Panc1 (cell line): ENCODE data around the gene SPRR2E. TPM values are rescaled to one million over a fixed set of nuclear protein-coding genes. Genes with fewer than 3 reads are reported as not detected.

Source experiments
- ATAC-seq: fragments of 200-7000 bp; cut with Tn5 transposase; 2 replicates; pipeline ENCODE4 v1.9.1; 2020; ENCODE audit warnings: mild to moderate bottlenecking, moderate library complexity
- BruUV-seq: library from RNA; stranded (reverse); fragments of 400-500 nt; replicated peaks from 2 replicates; lab custom pipeline; 2021; lab: Mats Ljungman, UMichigan
- CTCF ChIA-PET: fragments of 300-600 bp; sonication (Branson Sonifier 250); formaldehyde crosslinking; loops from one replicate; lab custom pipeline; 2022; ENCODE audit warnings: antibody characterized with exemption; lab: Charles Lee
- POLR2A ChIA-PET: fragments of 300-600 bp; sonication (Branson Sonifier 250); formaldehyde crosslinking; loops from one replicate; lab custom pipeline; 2022; ENCODE audit warnings: antibody characterized with exemption; lab: Charles Lee
- DNase-seq: peaks from one replicate; pipeline ENCODE4 v3.0.0-alpha.2; 2010; ENCODE audit warnings: low read depth, low spot score
- H3K27ac ChIP-seq: 2 replicates; pipeline ENCODE4 v1.5.1; 2011; ENCODE audit warnings: mild to moderate bottlenecking, low read length, inconsistent platforms
- H3K27me3 ChIP-seq: fragments of 200-500 bp; sonication (Bioruptor generic); 2 replicates; pipeline ENCODE4 v1.6.0; 2014; ENCODE audit warnings: low read length, inconsistent platforms; ENCODE audit not compliant: control insufficient read depth, insufficient read depth
- H3K36me3 ChIP-seq: fragments of 200-500 bp; sonication (Bioruptor generic); 2 replicates; pipeline ENCODE4 v1.5.1; 2014; ENCODE audit warnings: inconsistent platforms, mild to moderate bottlenecking, low read length, moderate library complexity; ENCODE audit not compliant: control insufficient read depth, insufficient read depth
- H3K4me1 ChIP-seq: 2 replicates; pipeline ENCODE4 v1.5.1; 2011; ENCODE audit warnings: inconsistent platforms, mild to moderate bottlenecking, low read length, moderate library complexity; ENCODE audit not compliant: control insufficient read depth, insufficient read depth
- H3K4me3 ChIP-seq, 2 experiments: 2 replicates each; pipeline ENCODE4 v1.5.1; 2011 to 2012; ENCODE audit warnings: low read depth in 2 of 2, low read length in 2 of 2, mild to moderate bottlenecking in 2 of 2, inconsistent platforms in 1 of 2, moderate library complexity in 1 of 2
- H3K9me3 ChIP-seq: fragments of 200-500 bp; sonication (Bioruptor generic); 2 replicates; pipeline ENCODE4 v1.5.1; 2014; ENCODE audit warnings: low read depth, mild to moderate bottlenecking, inconsistent platforms, low read length, moderate library complexity; ENCODE audit not compliant: control insufficient read depth, insufficient read depth
- CTCF ChIP-seq: fragments of 450-650 bp; IDR thresholded peaks from 2 replicates; pipeline ENCODE4 v1.5.1; 2017; ENCODE audit warnings: mild to moderate bottlenecking
- POLR2AphosphoS5 ChIP-seq: IDR thresholded peaks from 2 replicates; pipeline ENCODE4 v1.6.1; 2012; ENCODE audit warnings: mild to moderate bottlenecking, low read depth, low read length, moderate library complexity
- REST ChIP-seq, 2 experiments: IDR thresholded peaks; 2 replicates each; pipeline ENCODE4 v1.6.1; 2011 to 2012; ENCODE audit warnings: low read depth in 2 of 2, control low read depth in 1 of 2, low read length in 1 of 2, mild to moderate bottlenecking in 1 of 2, moderate library complexity in 1 of 2; ENCODE audit not compliant: insufficient read depth in 1 of 2
- SIN3A ChIP-seq: IDR thresholded peaks from 2 replicates; pipeline ENCODE4 v1.6.1; 2012; ENCODE audit warnings: low read depth, mild to moderate bottlenecking, low read length, moderate library complexity, borderline replicate concordance; ENCODE audit not compliant: insufficient read depth
- TCF7L2 ChIP-seq: IDR thresholded peaks from 2 replicates; pipeline ENCODE4 v1.6.1; 2011; ENCODE audit warnings: mild to moderate bottlenecking, low read depth, low read length, inconsistent platforms
- in situ Hi-C: cut with HindIII; loops from 2 replicates; pipeline ENCODE4 v1.10.0; 2016; ENCODE audit warnings: low sequenced_read_pairs, low pct_unique_long_range_greater_than_20kb
- intact Hi-C: fragments of 100-400 bp; cut with micrococcal nuclease; formaldehyde crosslinking; loops from one replicate; pipeline ENCODE4 v1.10.0; 2022; ENCODE audit not compliant: unreplicated experiment
- total RNA-seq: library from RNA; stranded (reverse); gene quantifications from one replicate; pipeline ENCODE4 v1.2.1, GENCODE V29; 2021; ENCODE audit not compliant: unreplicated experiment

The SPRR2E gene
- total RNA-seq, 1 experiment from 2014 or later = not detected

DNA sequence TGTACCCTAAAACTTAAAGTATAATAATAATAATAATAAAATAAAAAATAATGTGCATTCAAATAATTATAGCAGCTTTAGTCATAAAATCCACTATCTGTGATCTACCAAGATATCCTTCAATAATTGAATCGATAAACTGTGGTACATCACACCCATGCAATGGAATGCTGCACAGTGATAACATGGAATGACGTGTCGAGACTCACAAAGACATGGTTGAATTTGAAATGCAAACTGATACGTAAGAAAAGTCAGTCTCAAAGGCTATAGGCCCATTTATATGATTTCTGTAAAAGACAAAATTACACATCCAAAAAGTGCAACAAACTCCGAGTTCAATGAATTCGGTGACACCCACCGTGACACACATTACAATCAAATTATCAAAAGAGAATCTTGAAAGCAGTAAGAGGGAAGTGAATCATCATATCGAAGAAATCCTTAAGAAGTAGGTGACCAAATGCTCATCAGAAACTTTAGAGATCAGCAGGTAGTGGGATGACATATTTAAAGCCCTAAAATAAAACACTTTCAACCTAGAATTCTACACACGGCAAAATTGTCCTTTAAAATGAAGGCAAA lies 5.2 kb upstream of the SPRR2E start:
- in situ Hi-C loops (no loop called here), intact Hi-C loops (no loop called here)
- CTCF ChIA-PET = no interaction called here
- Histone ChIP-seq H3K4me1 (no peaks in the 10 kb centered on the region), H3K27me3 (peaks cover 6% of the 10 kb centered on the region; the same call in 1 of the 2 replicates), H3K36me3 (no peaks in the 10 kb centered on the region), H3K9me3 (no peaks in the 10 kb centered on the region), H3K27ac (no peak overlapping the region), H3K4me3 (no peak overlapping the region)
- no peak for DNase-seq
- TF ChIP-seq REST (IDR thresholded peaks at IDR 0.05; ENCODE audit: insufficient read depth in 1 of 2, low read depth in 2 of 2, low read length in 1 of 2) (no peak), POLR2AphosphoS5 (no peak), CTCF (no peak), SIN3A (no peak), TCF7L2 (no peak)
- ATAC-seq = no peak
- POLR2A ChIA-PET = interaction anchor here (0.5 kb wide), 1 partner anchor 18 kb away, joined by 4 read pairs; no protein-coding TSS in a partner anchor
- BruUV-seq = no TSS peak

DNA sequence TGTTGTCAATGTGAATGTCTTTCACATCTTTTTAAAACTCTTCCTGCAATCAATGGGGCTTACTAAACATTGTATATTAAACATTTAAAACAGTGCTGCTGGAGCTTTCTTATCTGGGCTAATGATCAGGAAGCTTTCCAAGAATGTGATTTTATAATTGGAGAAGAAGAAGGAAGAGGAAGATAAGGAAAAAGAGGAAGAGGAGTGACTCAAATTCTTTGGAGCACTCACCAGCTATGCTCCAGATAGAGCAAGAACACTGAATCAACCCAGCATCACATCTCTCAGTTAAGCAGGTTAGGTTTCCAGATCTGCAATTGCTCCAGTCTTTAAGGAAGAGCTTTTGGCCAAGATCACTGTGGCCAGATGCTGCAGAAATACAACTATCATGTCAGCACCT lies 1.4 kb upstream of the SPRR2E start:
- in situ Hi-C loops (no loop called here), intact Hi-C loops (no loop called here)
- peaks cover 6% of the 10 kb centered on the region; the same call in 1 of the 2 replicates for H3K27me3 ChIP-seq
- H3K9me3 ChIP-seq = no peaks in the 10 kb centered on the region
- ChIA-PET CTCF (no interaction called here), POLR2A (no interaction called here)
- ATAC-seq = no peak
- no peak for DNase-seq
- no TSS peak for BruUV-seq
- H3K27ac ChIP-seq = no peak overlapping the region
- no peak overlapping the region for H3K4me3 ChIP-seq
- H3K36me3 ChIP-seq = no peaks in the 10 kb centered on the region
- TF ChIP-seq TCF7L2 (no peak), CTCF (no peak), REST (IDR thresholded peaks at IDR 0.05; ENCODE audit: insufficient read depth in 1 of 2, low read depth in 2 of 2, low read length in 1 of 2) (no peak), SIN3A (no peak), POLR2AphosphoS5 (no peak)
- no peaks in the 10 kb centered on the region for H3K4me1 ChIP-seq
